ENCODE results near the gene BCDIN3D.
"Not testable (repeated sequence)": the region's sequence is repeated elsewhere in the genome, so short reads cannot be mapped to it uniquely, and the experiment has no call there.

Gene BCDIN3D
- total RNA-seq: 2.7 to 7.8 (median 5.9) reads per million in 4 donors

DNA sequence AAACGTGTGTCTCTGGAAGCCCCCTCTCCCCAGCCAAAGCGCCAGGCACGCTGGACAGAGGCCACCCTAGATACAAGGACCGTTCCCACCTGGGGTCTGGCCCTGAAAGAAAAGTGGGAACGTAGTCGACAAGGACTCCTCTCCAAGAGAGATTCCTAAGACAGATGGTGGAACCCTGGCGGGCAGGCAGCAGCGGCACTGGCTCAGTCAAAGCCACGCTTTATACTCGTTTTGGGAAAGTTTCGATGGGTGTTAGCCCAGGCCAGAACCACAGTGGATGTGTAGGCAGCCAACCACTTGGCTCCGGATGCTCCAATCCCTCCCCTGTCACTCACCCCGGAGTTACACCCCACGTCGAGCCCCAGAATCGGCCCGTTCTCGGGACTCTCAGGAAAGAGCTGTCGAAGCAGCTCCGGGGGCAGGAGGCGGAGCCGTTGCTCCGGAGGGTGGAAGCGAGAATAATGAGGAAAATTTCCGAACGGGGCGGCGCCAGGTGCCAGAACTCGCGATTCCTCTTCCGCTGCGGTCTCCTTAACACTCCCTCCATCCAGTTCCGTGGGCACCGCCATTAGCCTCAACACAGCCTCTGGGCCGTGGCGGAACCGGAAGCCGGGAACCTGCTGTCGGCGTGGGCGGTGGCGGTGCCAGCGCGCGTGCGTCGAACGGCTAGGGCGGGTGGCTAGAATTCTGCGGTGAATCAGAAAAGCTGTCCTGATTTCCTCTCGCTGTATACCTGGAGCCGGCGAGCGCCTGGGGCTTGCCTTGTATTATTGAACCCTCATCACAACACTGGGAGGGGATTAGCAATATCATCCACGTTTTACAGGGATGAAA is at the start of gene BCDIN3D:
Gene BCDIN3D, minus strand, starts transcription at position 588 of the 834 bp plus-strand sequence. Its CDS starts 19 bp downstream, at position 569.
- DNase-seq: peak; percentile 85 to 91 (median 90)

DNA sequence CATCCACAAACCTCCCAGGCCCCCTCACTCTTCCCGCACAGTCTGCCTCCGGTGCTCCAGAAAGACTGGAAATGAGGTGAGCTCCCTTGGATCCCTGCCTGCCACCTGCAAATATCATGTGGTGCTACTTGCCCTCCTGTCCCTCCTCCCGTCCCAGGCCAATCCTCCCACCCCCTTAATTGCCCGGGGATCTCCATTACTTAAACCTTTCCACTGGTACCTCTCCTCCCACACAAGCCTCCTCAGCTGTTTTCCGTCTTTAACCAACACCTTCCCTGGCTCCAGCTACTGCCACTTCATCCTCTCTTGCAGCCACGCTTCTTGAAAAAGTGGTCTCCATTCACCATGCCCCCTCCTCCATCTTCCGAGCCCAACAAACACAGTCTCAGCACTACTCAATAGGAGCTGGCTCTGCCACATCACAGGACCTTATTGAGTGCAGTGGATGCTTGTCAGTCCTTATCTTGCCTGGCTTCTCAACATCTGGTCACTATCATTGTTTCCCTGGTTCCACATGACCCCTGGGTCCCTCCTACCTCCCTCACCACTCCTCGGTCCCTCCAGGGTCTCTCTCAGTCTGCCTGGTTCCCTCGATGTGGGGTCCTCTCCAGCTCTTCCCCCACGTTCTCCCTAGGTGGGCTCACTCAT is 49.3 kb upstream of the BCDIN3D start:
- no peak for DNase-seq

DNA sequence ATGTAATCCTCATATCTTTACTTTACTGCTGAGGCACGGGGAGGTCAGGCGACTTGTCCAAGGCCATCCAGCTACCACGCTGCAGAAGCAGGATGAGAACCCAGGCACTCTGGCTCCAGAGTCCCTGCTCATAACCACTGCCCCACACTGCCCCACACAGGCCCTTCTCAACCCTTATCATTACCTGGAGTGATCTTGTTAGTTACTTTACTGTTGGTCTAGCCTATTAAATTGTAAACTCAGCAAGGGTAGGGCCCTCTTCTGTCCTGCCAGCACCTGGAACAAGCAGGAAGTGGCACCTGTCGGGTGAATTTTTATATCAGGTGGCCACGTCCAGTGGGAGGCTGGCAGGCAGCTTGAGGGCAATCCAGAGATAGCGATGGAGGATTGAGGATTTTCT is 48.6 kb upstream of the BCDIN3D start:
- no peak for DNase-seq

DNA sequence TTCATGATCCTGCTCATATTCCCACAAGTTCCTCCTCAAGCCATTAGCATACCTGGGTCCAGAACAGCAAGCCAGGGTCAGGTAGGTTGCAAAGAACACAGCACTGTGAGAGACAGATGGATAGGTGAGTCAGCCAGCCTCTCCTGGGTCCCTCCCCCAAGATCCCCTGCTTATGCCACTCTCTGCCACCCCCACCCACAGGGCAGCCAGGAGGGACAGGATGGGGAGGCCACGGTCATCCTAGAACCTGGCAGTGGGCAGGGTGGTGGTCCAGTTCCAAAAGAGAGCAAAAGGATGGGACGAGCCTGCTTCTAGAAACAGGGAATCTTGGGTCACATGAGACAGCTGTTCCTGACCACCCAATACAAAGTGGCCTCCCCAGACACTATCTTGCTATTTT is 48.1 kb upstream of the BCDIN3D start:
- no peak for DNase-seq

- DNase-seq: no peak
Observed at GRCh38 chr12:49890096-49890461, 47.2 kb upstream of the BCDIN3D start.

GRCh38 chr12:49889361-49890095 is 46.6 kb upstream of the BCDIN3D start:
- DNase-seq: no peak

DNA sequence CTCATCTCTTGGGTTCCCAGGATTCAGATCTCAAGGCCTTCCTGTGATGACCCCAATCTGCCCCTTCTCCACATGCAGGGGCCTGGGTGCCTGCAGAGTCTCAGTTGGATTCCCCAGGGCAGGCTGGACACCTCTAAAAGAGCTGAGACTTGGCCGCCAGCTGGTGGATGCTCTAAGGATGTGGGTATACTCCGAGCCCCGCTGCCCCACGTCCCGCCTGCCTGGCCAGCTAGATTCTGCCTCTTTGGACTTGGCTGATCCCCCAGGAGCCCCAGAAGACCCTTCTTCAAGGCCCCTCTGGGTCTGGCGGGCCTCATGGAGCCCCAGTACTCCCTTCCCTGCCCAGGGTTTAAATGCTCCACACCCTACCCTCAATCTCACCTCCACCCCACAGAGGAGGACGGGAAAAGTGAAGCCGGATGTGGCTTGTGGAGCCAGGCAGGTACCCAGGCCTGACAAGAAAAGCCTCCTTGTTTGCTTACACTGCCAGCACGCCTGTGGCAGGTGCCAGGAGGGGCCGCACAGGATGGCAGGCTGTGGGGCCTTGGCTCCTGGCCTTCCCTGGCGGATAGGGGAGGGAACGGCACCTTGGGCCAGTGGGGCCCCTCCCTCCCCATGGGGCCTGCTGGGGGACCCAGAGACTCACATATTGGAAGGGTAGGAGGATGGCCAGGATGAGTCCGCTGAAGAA is 45.7 kb upstream of the BCDIN3D start:
- DNase-seq: no peak

- DNase-seq: no peak
Observed at GRCh38 chr12:49887536-49888401, 44.9 kb upstream of the BCDIN3D start.

GRCh38 chr12:49887091-49887490 is 44.2 kb upstream of the BCDIN3D start:
- DNase-seq: no peak

DNA sequence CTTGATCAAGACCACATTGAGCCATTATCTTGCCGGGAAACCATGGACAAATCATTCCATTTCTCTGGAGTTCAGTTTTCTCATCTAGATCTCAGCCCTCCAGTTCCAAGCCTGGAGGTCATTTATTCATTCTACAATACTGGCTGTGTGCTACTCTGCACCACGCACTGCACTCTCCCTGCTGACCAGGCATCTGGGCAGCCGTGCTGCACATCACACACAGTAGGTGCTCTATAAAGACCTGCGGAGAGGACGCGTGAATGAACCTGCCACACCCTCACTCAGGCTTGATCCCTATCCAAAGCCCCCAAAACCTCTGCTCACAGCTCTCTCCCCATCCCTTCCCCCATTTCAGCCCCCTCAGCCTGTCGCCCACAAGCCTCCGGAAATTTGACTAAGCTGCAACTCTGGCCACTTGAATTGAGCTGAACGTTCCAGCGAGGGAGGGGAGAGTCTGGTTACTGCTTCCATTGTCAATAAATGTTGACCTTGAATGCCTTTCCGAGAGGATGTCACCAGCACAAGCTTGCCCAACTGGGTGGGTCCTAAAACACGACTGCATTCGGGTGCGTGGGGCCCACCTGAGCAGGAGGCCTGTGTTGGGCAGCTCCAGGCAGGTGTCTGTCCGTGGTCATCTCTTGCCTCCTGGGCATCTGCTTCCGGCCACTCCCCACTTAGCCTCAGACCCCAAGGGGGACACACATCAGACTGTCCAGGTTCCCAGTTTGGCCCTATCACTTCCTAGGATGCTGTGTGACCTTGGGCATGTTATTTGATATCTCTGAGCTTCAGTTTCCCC is 43.0 kb upstream of the BCDIN3D start:
- no peak for DNase-seq

- DNase-seq: no peak
Observed at GRCh38 chr12:49885118-49885517, 42.2 kb upstream of the BCDIN3D start.

DNA sequence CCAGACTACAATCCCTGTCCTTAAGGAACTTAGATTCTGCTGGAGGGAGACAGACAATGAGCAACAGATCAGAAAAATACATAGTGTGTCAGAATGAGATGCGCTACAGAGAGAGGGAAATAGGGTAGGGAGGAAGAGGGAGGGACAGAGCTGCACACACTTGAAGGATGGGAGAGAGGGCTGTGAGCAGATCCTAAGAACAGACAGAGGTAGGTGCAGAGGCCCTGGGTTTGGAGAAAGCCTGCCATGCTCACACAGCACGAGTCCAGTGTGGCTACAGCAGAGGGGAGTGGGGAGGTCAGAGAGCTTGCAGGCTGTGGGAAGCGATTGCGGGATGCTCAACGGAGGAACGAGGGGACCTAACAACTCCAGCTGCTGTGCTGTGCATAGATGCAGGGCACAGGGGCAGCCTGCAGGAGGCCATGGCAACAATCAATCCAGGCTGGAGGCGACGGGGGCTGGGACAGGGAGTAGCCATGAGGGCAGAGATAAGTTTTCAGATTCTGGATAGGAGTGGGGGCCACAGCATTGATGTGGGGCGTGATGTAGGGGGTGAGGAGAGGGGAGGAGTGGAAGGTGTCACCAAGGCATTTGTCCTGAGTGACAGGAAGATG is 40.1 kb upstream of the BCDIN3D start:
- DNase-seq: no peak

DNA sequence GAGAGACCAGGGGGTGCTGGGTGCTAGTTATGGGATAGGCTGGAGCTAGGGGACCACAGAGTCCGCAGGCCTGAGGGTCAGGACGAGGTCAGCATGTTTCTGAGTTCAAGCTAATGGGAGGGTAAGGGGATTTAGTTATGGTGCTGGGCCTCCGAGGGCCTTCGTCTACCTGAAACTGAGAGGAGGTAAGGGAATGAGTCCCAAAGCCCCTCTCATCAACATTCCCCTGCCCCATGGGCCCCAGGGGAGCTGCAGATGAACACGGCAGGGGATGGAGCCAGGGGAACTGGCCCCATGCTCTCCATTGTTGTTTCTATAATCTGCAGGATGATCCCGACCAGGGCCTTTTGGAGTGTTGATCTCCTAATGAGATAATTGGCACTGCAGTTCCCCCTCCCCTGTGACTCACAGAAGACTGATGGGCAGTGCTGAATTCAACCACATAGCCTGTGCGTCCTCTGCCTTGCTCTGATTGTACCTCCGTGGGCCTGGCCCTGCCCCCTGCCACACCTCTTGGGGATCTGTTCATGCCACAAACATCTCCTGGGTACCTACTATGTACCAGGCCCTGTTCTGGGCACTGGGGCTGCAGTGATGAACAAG is 39.4 kb upstream of the BCDIN3D start:
- DNase-seq: no peak

DNA sequence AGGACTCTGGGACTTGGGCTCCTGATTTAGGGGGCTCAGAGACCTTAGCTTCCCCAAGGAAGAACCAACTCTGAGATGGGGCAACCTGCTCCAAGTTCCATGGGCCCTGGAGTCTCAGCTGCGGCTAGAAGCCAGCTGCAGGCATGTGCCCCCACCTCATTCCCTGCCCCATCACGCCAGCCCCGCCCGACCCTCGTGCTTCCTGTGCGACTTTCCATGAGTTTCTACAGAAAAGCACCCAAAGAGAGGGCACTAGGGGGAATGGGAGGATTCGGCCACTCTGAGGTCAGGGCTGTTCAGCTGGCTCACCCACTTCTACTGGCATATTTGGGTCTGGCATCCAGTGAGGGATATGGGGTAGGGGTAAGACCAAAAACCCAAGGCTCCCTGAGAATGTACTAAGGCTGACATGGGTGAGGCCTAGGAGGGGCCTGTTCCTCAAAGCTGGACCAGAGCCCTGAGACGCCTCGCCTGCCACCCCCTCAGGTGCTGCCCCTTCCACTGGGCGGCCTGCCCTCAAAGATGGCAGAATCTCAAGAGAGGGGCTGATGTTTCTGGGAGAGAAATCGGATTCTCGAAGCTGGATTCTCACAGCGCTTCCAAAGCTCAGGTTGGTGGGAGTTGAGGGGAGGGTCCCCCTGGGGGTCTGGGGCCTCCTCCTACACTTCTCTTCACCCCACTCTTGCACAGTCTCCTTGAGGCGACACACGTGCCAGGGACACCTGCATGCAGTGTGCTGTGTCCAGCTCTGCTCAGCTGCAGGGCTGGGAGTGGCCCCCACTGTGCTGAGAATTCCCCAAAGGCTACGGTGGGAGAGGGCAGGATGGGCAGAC is 38.7 kb upstream of the BCDIN3D start:
- DNase-seq: no peak

DNA sequence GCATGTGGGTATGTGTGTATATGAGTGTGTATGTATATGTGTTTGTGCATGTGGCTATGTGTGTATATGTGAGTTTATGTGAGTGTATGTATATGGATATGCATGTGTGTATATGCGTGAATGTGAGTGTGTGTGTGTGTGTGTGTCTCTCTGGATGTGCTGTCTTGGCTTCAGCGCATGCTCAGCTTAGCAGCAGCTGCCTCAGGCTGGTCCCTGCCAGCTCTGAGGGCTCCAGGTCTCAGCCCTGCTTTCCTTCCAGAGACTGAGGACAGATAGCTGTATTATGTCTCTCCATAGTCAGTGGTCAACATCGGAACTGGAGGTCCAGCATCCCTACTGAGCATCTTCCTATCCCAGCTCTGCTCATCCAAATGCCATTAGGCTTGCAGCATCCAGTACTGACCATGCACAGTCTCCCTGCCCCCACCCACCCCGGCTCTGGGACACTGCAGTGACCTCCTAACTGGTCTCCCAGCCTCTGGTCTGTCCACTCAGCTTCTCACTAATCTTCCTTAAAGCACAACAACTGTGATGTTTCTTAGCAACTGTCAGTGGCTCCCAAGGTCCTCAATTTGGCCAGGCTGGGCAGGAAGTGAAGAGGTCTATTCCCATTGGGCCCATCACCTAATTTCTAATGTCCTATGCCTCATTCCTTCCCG is 38.0 kb upstream of the BCDIN3D start:
- DNase-seq: no peak

DNA sequence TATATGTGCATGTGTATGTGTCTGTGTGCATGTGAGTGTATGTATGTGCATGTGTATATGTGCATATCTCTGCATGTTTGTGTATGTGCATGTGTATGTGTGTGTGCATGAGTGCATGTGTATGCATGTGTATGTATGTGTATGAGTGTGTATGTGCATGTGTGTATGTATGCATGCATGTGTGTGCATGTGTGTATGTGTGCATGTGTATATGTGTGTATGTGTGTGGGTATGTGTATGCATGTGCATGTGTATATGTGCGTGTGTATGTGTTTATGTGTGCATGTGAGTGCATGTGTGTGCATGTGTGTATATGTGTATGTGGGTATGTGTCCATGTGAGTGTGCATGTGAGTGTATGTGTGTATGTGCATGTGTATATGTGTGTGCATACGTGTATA is 36.2 kb upstream of the BCDIN3D start:
- not testable (repeated sequence) for DNase-seq

- no peak for DNase-seq
Observed at GRCh38 chr12:49878021-49878420, 35.1 kb upstream of the BCDIN3D start.

- no peak for DNase-seq
Observed at GRCh38 chr12:49877066-49877465, 34.2 kb upstream of the BCDIN3D start.

DNA sequence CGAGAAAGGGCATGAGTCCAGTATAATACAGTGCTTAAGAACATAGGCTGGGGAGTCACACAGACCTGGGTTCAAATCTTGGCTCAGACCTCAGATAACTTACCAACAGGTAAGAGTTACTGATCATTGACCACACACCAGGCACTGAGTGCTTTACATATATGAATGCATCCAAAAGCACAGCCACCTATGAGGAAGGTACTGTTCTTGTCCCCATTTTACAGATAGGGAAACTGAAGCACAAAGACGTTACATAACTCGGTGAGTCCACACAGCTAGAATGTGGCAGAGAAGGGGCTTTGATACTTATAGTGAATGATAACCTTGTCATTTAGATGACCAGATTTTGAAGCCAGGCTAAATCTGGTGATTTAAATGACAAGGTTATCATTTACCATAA is 33.2 kb upstream of the BCDIN3D start:
- no peak for DNase-seq
